Caco-2 (cell line): ENCODE measurements around the gene BMX. TPM values are rescaled to one million over a fixed set of nuclear protein-coding genes. Genes with fewer than 3 reads are reported as not detected.

Source experiments
- BruUV-seq: library from RNA; stranded (reverse); fragments of 400-500 nt; replicated peaks from 2 replicates; lab custom pipeline; 2021; lab: Mats Ljungman, UMichigan
- CTCF ChIA-PET: fragments of 300-600 bp; sonication (Branson Sonifier 250); formaldehyde crosslinking; loops from one replicate; lab custom pipeline; 2022; ENCODE audit warnings: antibody characterized with exemption; lab: Charles Lee
- POLR2A ChIA-PET: fragments of 300-600 bp; sonication (Branson Sonifier 250); formaldehyde crosslinking; loops from one replicate; lab custom pipeline; 2022; ENCODE audit warnings: antibody characterized with exemption; lab: Charles Lee
- DNase-seq, 2 experiments: peaks; one replicate each; pipeline versions ENCODE4 v3.0.0 to v3.0.0-alpha.2; 2020 to 2022
- H3K27me3 ChIP-seq: replicated peaks from 2 replicates; pipeline ENCODE4 v1.6.0; 2011; ENCODE audit warnings: low read length; ENCODE audit not compliant: control insufficient read depth, insufficient read depth
- H3K36me3 ChIP-seq: 2 replicates; pipeline ENCODE4 v1.5.1; 2011; ENCODE audit warnings: low read length; ENCODE audit not compliant: control insufficient read depth, insufficient read depth
- H3K4me1 ChIP-seq: fragments of 250-450 bp; sonication (Bioruptor Pico); 2 replicates; pipeline ENCODE4 v1.5.1; 2020; ENCODE audit warnings: mild to moderate bottlenecking
- H3K4me3 ChIP-seq: 2 replicates; pipeline ENCODE4 v1.5.1; 2011; ENCODE audit warnings: low read depth, mild to moderate bottlenecking, control low read depth, low read length
- H3K9me3 ChIP-seq: fragments of 250-450 bp; sonication (Bioruptor Pico); 2 replicates; pipeline ENCODE4 v1.5.1; 2020; ENCODE audit warnings: mild to moderate bottlenecking, moderate library complexity
- H3K27ac Mint-ChIP-seq: one replicate; pipeline ENCODE4 v1.8.0; 2022; ENCODE audit warnings: mixed read lengths; ENCODE audit not compliant: unreplicated experiment
- H3K27me3 Mint-ChIP-seq: one replicate; pipeline ENCODE4 v1.8.0; 2022; ENCODE audit warnings: mixed read lengths; ENCODE audit not compliant: insufficient read depth, unreplicated experiment
- H3K36me3 Mint-ChIP-seq: one replicate; pipeline ENCODE4 v1.8.0; 2022; ENCODE audit warnings: mild to moderate bottlenecking, mixed read lengths; ENCODE audit not compliant: insufficient read depth, unreplicated experiment
- H3K4me1 Mint-ChIP-seq: one replicate; pipeline ENCODE4 v1.8.0; 2022; ENCODE audit warnings: low read depth, mixed read lengths; ENCODE audit not compliant: unreplicated experiment
- H3K4me3 Mint-ChIP-seq: one replicate; pipeline ENCODE4 v1.8.0; 2022; ENCODE audit warnings: mild to moderate bottlenecking, moderate library complexity, mixed read lengths; ENCODE audit not compliant: unreplicated experiment
- H3K9me3 Mint-ChIP-seq: one replicate; pipeline ENCODE4 v1.8.0; 2022; ENCODE audit warnings: mixed read lengths; ENCODE audit not compliant: unreplicated experiment
- intact Hi-C: fragments of 100-400 bp; cut with micrococcal nuclease; formaldehyde crosslinking; loops from one replicate; pipeline ENCODE4 v1.10.0; 2022; ENCODE audit not compliant: unreplicated experiment
- total RNA-seq: library from RNA; stranded (reverse); gene quantifications from 2 replicates; pipeline ENCODE4 v1.2.3, GENCODE V29; 2022
- TF ChIP-seq, protein P1 (sequence below), 2 experiments: fragments of 200-600 bp in 1 of 2; IDR thresholded peaks; 1 replicate in 1 of 2; 2 replicates in 1 of 2; pipeline versions ENCODE4 v1.5.1 to v1.8.0; 2011 to 2022; ENCODE audit warnings: antibody characterized with exemption in 1 of 2, control low read depth in 1 of 2, inconsistent platforms in 1 of 2, low read depth in 1 of 2, low read length in 1 of 2, mild to moderate bottlenecking in 1 of 2, moderate library complexity in 1 of 2; ENCODE audit not compliant: insufficient read depth in 1 of 2, severe bottlenecking in 1 of 2, unreplicated experiment in 1 of 2

The BMX gene
- total RNA-seq, 1 experiment from 2014 or later: not detected

DNA sequence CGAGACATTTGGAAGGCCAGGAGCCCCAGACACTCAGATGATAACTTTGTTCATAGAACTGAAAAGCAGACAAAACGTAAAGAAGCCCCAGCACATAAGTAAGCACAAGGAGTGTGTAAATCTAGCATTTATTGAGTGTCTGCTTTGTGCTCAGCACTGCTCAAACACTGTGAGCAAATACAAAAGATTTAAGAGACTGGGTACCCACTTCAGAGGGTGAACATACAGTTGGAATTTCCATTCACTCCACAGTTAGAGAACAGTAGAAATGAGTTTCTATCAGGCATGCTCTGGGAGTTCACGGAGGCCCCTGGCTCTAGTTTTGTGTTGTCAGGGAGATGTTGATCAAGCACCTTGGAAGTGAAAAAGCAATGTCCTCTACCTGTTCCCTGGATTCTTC lies 60.3 kb downstream of the BMX start:
- BruUV-seq: no TSS peak
- H3K36me3 Mint-ChIP-seq: no peaks in the 10 kb centered on the region
- ChIA-PET CTCF (no interaction called here), POLR2A (no interaction called here)
- intact Hi-C loops: no loop called here
- Histone ChIP-seq H3K4me3 (no peak overlapping the region), H3K9me3 (no peaks in the 10 kb centered on the region), H3K27me3 (no peaks in the 10 kb centered on the region), H3K4me1 (no peaks in the 10 kb centered on the region), H3K36me3 (no peaks in the 10 kb centered on the region)
- H3K27ac Mint-ChIP-seq: no peak overlapping the region
- TF ChIP-seq, protein P1, sequence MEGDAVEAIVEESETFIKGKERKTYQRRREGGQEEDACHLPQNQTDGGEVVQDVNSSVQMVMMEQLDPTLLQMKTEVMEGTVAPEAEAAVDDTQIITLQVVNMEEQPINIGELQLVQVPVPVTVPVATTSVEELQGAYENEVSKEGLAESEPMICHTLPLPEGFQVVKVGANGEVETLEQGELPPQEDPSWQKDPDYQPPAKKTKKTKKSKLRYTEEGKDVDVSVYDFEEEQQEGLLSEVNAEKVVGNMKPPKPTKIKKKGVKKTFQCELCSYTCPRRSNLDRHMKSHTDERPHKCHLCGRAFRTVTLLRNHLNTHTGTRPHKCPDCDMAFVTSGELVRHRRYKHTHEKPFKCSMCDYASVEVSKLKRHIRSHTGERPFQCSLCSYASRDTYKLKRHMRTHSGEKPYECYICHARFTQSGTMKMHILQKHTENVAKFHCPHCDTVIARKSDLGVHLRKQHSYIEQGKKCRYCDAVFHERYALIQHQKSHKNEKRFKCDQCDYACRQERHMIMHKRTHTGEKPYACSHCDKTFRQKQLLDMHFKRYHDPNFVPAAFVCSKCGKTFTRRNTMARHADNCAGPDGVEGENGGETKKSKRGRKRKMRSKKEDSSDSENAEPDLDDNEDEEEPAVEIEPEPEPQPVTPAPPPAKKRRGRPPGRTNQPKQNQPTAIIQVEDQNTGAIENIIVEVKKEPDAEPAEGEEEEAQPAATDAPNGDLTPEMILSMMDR (IDR thresholded peaks at IDR 0.05; ENCODE audit: insufficient read depth in 1 of 2, low read depth in 1 of 2, low read length in 1 of 2, severe bottlenecking in 1 of 2, unreplicated experiment in 1 of 2): no peak
- no peaks in the 10 kb centered on the region for H3K27me3 Mint-ChIP-seq
- no peak for DNase-seq
- H3K4me1 Mint-ChIP-seq: no peaks in the 10 kb centered on the region
- no peaks in the 10 kb centered on the region for H3K9me3 Mint-ChIP-seq
- H3K4me3 Mint-ChIP-seq: no peak overlapping the region

DNA sequence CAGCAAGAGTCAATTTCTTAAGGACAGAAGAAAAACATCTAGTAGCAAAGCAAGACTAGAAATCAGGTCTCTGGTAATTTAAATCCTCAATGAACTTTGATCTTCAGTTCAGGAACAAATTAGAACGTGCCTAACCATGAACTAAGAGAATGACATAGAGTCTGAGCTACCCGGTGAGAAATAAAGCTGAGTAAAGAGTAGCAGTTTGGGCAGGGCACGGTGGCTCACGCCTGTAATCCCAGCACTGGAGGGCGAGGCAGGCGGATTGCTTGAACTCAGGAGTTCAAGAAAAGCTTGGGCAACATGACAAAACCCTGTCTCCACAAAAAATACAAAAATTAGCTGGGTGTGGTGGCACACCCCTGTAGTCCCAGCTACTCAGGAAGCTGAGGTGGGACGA lies 62.4 kb downstream of the BMX start:
- no peaks in the 10 kb centered on the region for H3K9me3 ChIP-seq
- TF ChIP-seq, protein P1 (IDR thresholded peaks at IDR 0.05; ENCODE audit: insufficient read depth in 1 of 2, low read depth in 1 of 2, low read length in 1 of 2, severe bottlenecking in 1 of 2, unreplicated experiment in 1 of 2): no peak
- H3K4me1 Mint-ChIP-seq: peaks cover 6% of the 10 kb centered on the region

DNA sequence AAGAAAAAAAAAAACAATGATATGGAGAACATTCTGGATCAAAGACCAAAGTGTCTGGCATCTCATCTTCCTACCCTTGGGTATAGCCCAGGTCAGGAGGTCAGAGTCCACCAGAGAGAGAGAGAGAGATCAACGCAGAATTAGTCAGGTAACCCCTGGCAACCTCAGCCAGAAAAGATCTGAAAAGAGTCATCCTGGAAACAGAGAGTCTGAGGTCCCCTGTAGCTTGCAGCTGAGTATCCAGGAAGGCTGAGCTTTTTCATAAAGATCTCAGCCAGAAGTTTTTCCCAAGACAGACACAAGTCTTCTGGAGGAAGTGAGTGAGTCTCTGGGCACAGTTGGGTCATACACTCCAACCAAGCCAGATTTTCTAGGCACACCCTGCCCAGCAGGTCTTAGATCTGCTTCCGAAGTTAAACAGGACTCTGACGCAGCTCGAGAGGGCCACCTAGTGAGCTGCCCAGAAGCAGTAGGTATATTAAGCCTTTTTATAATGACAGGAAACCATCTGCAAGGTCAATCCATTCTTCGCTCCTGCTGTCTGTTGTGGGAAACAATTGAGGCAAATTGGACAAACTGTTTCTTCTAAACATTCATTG lies 64.5 kb downstream of the BMX start:
- no TSS peak for BruUV-seq
- Histone ChIP-seq H3K4me3 (no peak overlapping the region), H3K27me3 (no peaks in the 10 kb centered on the region), H3K4me1 (no peaks in the 10 kb centered on the region), H3K36me3 (no peaks in the 10 kb centered on the region), H3K9me3 (no peaks in the 10 kb centered on the region)
- ChIA-PET POLR2A (no interaction called here), CTCF (interaction anchor here (0.9 kb wide), 1 partner anchor 96 kb away, joined by 3 read pairs; no protein-coding TSS in a partner anchor)
- DNase-seq: peak; percentile 50 to 53
- H3K27me3 Mint-ChIP-seq: peaks cover 3% of the 10 kb centered on the region
- peaks cover 6% of the 10 kb centered on the region for H3K4me1 Mint-ChIP-seq
- H3K4me3 Mint-ChIP-seq: no peak overlapping the region
- no peak overlapping the region for H3K27ac Mint-ChIP-seq
- no peaks in the 10 kb centered on the region for H3K36me3 Mint-ChIP-seq
- intact Hi-C loops: loop anchor here (1.0 kb wide), 3 partner anchors 67 to 216 kb away; no protein-coding TSS in a partner anchor
- TF ChIP-seq, protein P1 (IDR thresholded peaks at IDR 0.05; ENCODE audit: insufficient read depth in 1 of 2, low read depth in 1 of 2, low read length in 1 of 2, severe bottlenecking in 1 of 2, unreplicated experiment in 1 of 2): peak; percentile 42 to 52
- no peaks in the 10 kb centered on the region for H3K9me3 Mint-ChIP-seq

More for the DNA sequence above, 62.4 kb downstream of the BMX start:
- no peaks in the 10 kb centered on the region for H3K4me1 ChIP-seq
- H3K27me3 ChIP-seq: no peaks in the 10 kb centered on the region
- Mint-ChIP-seq H3K27me3 (peaks cover 3% of the 10 kb centered on the region), H3K36me3 (no peaks in the 10 kb centered on the region), H3K27ac (no peak overlapping the region), H3K9me3 (no peaks in the 10 kb centered on the region), H3K4me3 (no peak overlapping the region)
- POLR2A ChIA-PET: no interaction called here
- BruUV-seq: no TSS peak
- CTCF ChIA-PET: interaction anchor here (0.6 kb wide), 1 partner anchor 93 kb away, joined by 3 read pairs; no protein-coding TSS in a partner anchor
- intact Hi-C loops: no loop called here
- H3K4me3 ChIP-seq: no peak overlapping the region
- no peaks in the 10 kb centered on the region for H3K36me3 ChIP-seq
- no peak for DNase-seq
